NCI-H1694 treated with DMSO at 0.1 percent for 48 hours (cell line): ENCODE data around the gene FRG2C.
"Not testable (repeated sequence)": the region's sequence is repeated elsewhere in the genome, so short reads cannot be mapped to it uniquely, and the experiment has no call there.

Source experiments
- DNase-seq: peaks from one replicate; lab custom pipeline; 2025; lab: John Stamatoyannopoulos, UW

The FRG2C gene

DNA sequence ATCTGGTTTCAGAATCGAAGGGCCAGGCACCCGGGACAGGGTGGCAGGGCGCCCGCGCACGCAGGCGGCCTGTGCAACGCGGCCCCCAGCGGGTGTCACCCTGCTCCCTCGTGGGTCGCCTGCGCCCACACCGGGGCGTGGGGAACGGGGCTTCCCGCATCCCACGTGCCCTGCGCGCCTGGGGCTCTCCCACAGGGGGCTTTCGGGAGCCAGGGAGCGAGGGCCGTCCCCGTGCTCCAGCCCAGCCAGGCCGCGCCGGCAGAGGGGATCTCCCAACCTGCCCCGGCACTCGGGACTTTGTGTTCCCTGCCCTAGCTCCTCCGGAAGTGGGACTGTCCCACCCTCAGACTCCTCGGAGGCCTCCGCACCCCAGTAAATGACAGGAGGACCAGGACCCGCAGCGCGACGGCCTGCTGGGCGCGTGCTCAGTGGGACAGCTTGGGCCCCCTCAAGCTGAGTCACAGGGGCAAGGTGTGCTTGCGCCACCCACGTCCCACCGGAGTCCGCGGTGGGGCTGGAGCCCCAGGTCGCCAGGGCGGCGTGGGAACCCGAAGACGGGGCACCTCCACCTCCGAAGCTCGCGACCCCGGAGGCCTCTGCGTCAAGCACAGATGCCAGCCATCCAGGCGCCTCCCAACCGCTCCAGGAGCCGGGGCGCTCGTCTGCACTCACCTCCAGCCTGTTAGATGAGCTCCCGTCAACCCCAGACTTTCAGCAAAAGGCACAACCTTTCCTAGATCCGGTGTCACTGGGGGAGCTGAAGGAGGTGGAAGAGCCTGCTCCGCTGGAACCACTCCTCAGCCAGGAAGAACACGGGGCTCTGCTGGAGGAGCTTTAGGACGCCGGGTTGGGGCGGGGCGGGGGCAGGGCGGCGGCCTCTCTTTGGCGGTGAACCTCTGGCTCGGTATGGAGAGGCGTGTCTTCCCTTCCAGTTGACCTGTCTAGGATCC lies 5.5 kb downstream of the FRG2C start:
- DNase-seq = not testable (repeated sequence)

GRCh38 chr3:75670298-75671286 lies 6.5 kb downstream of the FRG2C start:
- DNase-seq = not testable (repeated sequence)

DNA sequence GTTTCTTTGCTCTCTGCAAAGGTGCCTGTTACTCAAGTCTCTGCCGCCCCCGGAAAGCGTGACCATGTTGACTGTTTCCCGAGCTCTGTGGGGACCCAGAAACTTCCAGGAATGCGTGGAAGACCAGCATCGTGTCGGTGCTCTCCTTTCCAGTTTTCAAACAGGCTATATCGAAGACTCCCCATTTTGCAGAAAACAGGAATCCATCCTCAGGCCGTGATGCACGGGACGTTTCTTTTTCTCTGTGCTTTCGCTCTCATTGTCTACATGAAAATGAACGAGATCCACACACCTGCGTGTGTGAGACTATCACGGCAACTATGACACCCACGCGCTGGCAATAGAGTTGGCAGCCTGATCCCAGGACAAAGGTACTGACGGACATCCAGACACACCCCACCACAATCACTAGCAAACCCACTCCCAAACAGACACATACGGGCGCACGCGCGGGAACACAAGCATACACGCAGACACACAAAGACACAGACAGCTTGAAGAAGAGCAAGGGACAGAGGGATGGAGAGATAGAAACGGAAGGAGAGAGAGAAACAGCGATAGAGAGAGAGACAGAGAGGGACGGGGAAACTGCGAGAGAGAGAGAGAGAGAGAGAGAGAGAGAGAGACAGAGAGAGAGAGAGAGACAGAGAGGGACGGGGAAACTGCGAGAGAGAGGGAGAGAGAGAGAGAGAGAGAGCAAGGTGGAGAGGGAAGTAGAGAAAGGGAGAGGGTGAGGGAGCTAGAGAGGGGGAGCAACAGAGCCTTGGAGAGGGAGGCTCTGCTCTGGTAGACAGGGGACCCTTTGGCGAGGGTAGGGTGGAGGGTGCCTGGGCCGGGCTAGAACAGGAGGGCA lies 7.4 kb downstream of the FRG2C start:
- DNase-seq = not testable (repeated sequence)

DNA sequence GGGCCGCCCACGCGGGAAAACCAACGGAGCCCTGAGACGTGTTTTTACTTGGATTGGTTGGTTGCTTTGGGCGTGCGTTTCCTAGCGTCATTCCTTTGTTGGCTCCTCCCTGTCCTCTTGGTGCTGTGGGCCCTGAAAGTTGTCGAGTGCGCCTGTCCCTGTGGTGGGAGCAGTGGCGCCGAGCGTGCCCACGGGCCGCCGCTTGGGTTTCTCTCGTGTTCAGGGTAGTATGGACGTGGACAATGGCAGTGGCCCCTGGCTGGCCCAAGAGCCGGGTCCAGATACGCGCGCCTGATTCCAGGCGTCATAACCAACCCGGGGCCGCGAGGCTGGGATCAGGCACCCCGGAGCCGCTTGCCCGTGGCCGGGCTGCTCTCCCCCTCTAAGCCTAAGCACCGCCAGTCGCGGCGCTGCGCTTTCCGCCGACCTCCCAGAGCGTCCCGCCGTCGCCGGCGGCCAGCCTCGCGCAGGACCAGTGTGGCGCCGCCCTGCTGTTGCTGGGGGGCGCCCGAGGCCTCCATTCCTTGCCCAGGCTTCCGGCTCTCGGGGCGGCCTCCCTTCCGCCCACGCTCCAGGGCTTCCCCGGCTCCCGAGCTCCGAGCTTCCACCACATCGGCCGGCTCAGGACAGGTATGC lies 8.1 kb downstream of the FRG2C start:
- DNase-seq = not testable (repeated sequence)

- DNase-seq = not testable (repeated sequence)
Observed at GRCh38 chr3:75683965-75684364, 19.8 kb downstream of the FRG2C start.

DNA sequence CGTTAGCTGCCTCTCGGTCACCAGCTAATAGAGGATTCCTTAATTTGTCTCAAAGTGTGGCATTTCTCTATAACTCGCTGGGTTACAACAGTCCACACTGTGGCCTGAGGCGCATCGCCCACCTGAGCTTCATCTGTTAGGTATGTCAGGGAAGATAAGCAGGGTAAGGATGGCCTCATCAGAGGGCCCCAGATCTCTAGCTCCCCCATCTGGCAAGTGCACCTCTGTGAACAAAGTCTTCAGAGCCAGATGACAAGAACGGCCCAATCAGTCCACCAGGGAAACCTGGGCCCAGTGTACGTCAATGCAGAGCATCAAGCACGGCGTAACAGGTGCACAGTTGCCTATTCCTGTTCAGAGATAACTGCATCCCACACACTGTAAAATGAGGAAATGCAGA lies 23.2 kb downstream of the FRG2C start:
- no peak for DNase-seq

DNA sequence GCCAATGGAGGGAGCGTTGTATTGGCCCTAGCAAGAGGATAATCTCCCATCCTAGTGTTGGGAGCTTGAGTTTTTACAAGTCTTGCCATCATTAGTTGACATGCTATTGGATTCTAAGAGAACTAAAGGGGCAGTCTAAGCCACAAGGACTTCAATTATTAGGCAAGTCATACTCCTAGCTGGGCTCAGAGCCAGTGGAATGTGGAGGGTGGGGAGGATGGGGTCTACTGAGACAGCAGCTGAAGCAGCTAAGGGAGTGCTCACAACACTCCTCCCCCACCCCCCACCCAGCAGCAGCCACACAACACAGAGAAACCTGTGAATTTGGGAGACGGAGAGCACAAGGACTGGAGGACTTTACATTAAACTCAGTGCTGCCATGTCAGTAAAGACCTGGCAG lies 27.9 kb downstream of the FRG2C start:
- no peak for DNase-seq
